Epidermal melanocyte (primary cell): ENCODE results near the gene PEX11B.

Experiments
- DNase-seq: peaks from one replicate; pipeline ENCODE4 v3.0.0; 2011; ENCODE audit warnings: low spot score; ENCODE audit not compliant: insufficient read length

Gene PEX11B

DNA sequence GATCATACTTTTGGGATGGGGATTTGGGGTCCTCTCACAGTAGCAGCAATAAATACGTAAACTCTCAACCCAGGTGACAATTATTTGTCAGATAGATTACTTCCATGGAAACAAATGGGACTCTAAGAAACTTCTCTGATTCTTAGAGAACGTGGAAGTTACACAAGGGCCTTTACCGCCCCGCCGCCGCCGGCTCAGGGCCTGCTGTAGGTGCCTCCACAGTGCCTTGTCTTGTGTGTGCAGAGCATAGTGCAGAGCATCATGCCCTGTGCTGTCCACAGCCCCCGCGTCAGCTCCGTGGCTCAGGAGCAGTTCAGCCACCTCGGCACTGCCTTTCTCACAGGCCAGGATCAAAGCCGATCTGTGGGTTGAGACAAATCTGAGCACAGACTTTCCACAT is 43.9 kb downstream of the PEX11B start:
- DNase-seq = no peak

DNA sequence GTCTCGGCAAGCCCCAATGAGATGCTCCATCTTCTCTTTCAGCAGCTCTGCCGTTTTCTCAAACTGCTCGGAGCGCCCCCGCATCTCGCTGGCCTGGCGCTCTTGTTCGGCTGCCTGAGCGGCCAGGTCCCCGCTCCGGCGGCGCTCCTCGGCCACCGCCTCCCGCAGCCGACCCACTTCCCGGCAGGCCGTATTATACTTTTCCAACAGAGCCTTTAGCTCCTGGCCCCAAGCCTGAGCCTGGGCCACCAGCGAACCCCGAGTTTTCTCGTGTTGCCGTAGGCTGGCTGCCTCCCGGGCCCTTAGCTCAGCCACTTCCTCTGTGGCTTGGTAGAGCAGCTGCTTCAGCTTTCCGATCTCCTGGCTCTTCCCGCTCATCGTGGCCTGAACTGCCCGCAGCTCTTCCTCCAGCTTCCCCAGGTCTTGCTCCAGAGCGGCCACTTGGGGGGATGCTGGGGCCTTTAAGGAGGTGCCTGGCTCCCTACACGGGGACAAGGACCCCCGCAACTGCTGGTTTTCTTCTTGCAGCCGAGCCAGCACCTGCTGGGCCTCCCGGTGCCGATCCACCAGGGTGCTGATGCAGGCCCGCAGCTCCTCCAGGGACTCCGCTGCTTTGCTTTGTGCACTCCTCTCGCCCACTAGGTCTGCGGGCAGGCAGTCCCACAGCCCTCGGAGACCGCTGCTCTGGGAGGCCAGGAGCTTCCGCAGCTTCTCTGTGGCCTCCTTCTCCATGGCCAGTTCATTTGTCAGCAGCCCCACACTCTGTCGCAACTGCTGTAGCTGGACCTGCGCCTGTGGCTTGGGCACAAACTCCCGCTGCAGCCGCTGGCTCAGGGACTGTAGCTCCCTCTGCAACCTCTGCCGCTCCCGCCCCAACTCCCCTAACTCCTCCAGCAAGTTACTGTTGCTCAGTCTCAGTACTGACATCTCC is 46.3 kb downstream of the PEX11B start:
- DNase-seq = no peak

DNA sequence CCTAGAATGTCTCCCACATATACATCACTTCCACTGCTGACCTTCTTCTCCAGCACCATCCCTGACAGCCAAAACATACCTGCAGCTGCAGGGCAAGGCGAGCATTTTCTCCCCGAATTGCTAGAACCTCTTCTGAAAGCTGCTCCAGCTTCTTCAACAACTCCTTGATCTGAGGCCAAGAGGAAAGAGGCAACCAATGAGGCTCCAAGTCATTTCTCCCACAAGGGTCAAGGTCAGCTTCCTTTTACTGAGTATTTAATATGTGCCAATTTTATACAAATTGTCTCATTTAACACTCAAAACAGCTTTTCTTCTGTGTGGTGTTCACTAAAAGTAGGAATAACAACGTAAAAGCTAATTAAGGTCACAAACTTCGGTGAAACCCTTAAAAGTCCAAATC is 50.3 kb downstream of the PEX11B start:
- no peak for DNase-seq

DNA sequence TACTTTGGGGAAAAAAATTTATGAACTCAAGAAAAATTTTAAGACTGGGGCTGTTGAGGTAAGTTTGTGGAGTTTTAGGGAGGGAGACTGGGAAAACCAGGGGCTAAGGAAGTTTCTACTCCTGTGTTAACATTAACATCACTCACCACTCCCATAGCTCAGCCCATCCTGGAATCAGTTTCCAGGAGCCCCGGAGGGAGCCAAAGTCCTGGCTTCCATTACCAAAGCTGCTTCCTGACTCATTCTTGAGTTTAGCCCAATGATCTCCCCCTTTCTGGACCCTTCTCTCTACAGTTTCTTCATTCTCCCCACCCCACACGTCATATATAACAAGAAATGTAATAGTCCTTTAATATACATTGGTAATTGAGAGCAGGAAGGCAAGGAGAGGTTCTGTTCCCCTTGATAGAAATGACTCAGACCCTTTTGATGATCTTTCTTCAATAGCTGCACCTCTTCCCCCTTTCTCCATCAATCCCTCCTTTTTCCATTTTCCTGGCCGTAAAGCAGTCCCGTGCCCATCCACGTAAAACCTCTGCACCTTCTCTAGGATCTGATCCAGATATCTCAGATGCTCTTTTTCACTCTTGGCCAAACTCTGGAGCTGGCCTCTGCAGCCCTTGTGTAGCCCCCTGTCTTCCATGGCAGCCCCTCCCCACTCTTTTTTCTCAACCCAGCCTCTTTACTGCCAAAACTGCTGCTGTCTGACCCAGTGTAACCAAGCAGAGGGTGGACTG is 55.1 kb downstream of the PEX11B start:
- DNase-seq = no peak
